Measurements from ENCODE around the gene RUNX1.

The RUNX1 gene

GRCh38 chr21:34782506-34783360, 266.4 kb downstream of the RUNX1 start:
- DNase-seq (ENCODE audit: low spot score), result no peak

GRCh38 chr21:34781526-34781925, 267.6 kb downstream of the RUNX1 start:
- DNase-seq (ENCODE audit: low spot score), result no peak

- DNase-seq (ENCODE audit: low spot score), result no peak
Observed at GRCh38 chr21:34779860-34780259, 269.2 kb downstream of the RUNX1 start.

GRCh38 chr21:34775793-34776192, 273.3 kb downstream of the RUNX1 start:
- no peak for DNase-seq (ENCODE audit: low spot score)

- no peak for DNase-seq (ENCODE audit: low spot score)
Observed at GRCh38 chr21:34774750-34775149, 274.4 kb downstream of the RUNX1 start.

- no peak for DNase-seq (ENCODE audit: low spot score)
Observed at GRCh38 chr21:34771512-34772028, 277.5 kb downstream of the RUNX1 start.

GRCh38 chr21:34770576-34770975, 278.5 kb downstream of the RUNX1 start:
- DNase-seq (ENCODE audit: low spot score), result no peak

- no peak for DNase-seq (ENCODE audit: low spot score)
Observed at GRCh38 chr21:34768326-34768725, 280.8 kb downstream of the RUNX1 start.

- no peak for DNase-seq (ENCODE audit: low spot score)
Observed at GRCh38 chr21:34766862-34767261, 282.2 kb downstream of the RUNX1 start.

- DNase-seq (ENCODE audit: low spot score), result no peak
Observed at GRCh38 chr21:34765619-34766018, 283.5 kb downstream of the RUNX1 start.

- DNase-seq (ENCODE audit: low spot score), result no peak
Observed at GRCh38 chr21:34764715-34765284, 284.3 kb downstream of the RUNX1 start.

GRCh38 chr21:34762786-34763185, 286.3 kb downstream of the RUNX1 start:
- DNase-seq (ENCODE audit: low spot score), result no peak

GRCh38 chr21:34761758-34762330, 287.3 kb downstream of the RUNX1 start:
- no peak for DNase-seq (ENCODE audit: low spot score)

GRCh38 chr21:34754690-34755647, 294.1 kb downstream of the RUNX1 start:
- no peak for DNase-seq (ENCODE audit: low spot score)

GRCh38 chr21:34748862-34749261, 300.2 kb downstream of the RUNX1 start:
- no peak for DNase-seq (ENCODE audit: low spot score)

GRCh38 chr21:34745557-34746255, 303.4 kb downstream of the RUNX1 start:
- DNase-seq (ENCODE audit: low spot score), result peak; percentile 82

GRCh38 chr21:34744801-34745200, 304.3 kb downstream of the RUNX1 start:
- no peak for DNase-seq (ENCODE audit: low spot score)

GRCh38 chr21:34743831-34744230, 305.3 kb downstream of the RUNX1 start:
- no peak for DNase-seq (ENCODE audit: low spot score)

GRCh38 chr21:34743285-34743684, 305.8 kb downstream of the RUNX1 start:
- DNase-seq (ENCODE audit: low spot score), result no peak

- no peak for DNase-seq (ENCODE audit: low spot score)
Observed at GRCh38 chr21:34740198-34740597, 308.9 kb downstream of the RUNX1 start.

Measured in kidney capillary endothelial cell (primary cell).